K562 (cell line): ENCODE results near the gene DROSHA. TPM values are rescaled to one million over a fixed set of nuclear protein-coding genes. Genes with fewer than 3 reads are reported as not detected.

Experiments used
- ATAC-seq: fragments of 200-7000 bp; cut with Tn5 transposase; 3 replicates; pipeline ENCODE4 v1.9.1; 2020; ENCODE audit warnings: moderate library complexity
- BruUV-seq: library from RNA; stranded (reverse); fragments of 400-500 nt; replicated peaks from 2 replicates; lab custom pipeline; 2021; lab: Mats Ljungman, UMichigan
- CTCF ChIA-PET: fragments of 300-600 bp; formaldehyde crosslinking; extraction: SDS; loops from one replicate; lab custom pipeline; 2021; ENCODE audit warnings: low intra/inter-chr PET ratio; lab: Yijun Ruan, JAX
- POLR2A ChIA-PET: fragments of 300-600, 350-650 bp; sonication (Branson Sonifier 250); formaldehyde crosslinking; extraction: SDS; loops from one replicate; lab custom pipeline; 2021; ENCODE audit warnings: antibody characterized with exemption, inconsistent platforms; lab: Yijun Ruan, JAX
- DNase-seq, 4 experiments: peaks; one replicate each; pipeline versions ENCODE4 v3.0.0 to v3.0.0-alpha.2; 2011 to 2018; ENCODE audit warnings: low spot score in 3 of 4, mixed read lengths in 3 of 4; ENCODE audit errors: extremely low read depth in 1 of 4
- FAIRE-seq: peaks from 2 replicates; lab custom pipeline; 2011; peaks lifted over from hg19 to GRCh38; lab: Jason Lieb, UNC
- H2AFZ ChIP-seq: 2 replicates; pipeline ENCODE4 v1.6.0; 2011; ENCODE audit warnings: low read depth, low read length, control low read depth, inconsistent platforms
- H3K27ac ChIP-seq: fragments of 200-600 bp; 3 replicates; pipeline ENCODE4 v1.8.0; 2011; ENCODE audit warnings: low read depth, mild to moderate bottlenecking, control low read depth, inconsistent platforms, low read length, moderate library complexity, mixed read lengths; ENCODE audit errors: extremely low read depth
- H3K27me3 ChIP-seq, 2 experiments: fragments of 300-600 bp in 1 of 2; 2 replicates in 1 of 2; 3 replicates in 1 of 2; pipeline versions ENCODE4 v1.6.0 to v1.8.0; 2011; ENCODE audit warnings: inconsistent platforms in 2 of 2, low read length in 2 of 2, mild to moderate bottlenecking in 1 of 2, mixed read lengths in 1 of 2, moderate library complexity in 1 of 2; ENCODE audit not compliant: control insufficient read depth in 2 of 2, insufficient read depth in 2 of 2
- H3K36me3 ChIP-seq: fragments of 300-600 bp; 3 replicates; pipeline ENCODE4 v1.8.0; 2011; ENCODE audit warnings: mild to moderate bottlenecking, low read length, inconsistent platforms; ENCODE audit not compliant: control insufficient read depth, insufficient read depth
- H3K4me1 ChIP-seq, 2 experiments: fragments of 200-600 bp in 1 of 2; replicated peaks in 1 of 2; 2 replicates in 1 of 2; 3 replicates in 1 of 2; pipeline versions ENCODE4 v1.5.1 to v1.8.0; 2011; ENCODE audit warnings: inconsistent platforms in 2 of 2, low read length in 2 of 2, mild to moderate bottlenecking in 1 of 2, mixed read lengths in 1 of 2, moderate library complexity in 1 of 2; ENCODE audit not compliant: control insufficient read depth in 2 of 2, insufficient read depth in 2 of 2
- H3K4me2 ChIP-seq: 2 replicates; pipeline ENCODE4 v1.6.1; 2011; ENCODE audit warnings: low read length, control low read depth, inconsistent platforms, mixed read lengths; ENCODE audit not compliant: insufficient read depth
- H3K4me3 ChIP-seq: fragments of 200-600 bp; sonication (generic), shearing (Covaris generic); 2 replicates; pipeline ENCODE4 v1.5.1; 2016; ENCODE audit warnings: control low read depth, inconsistent platforms
- H3K79me2 ChIP-seq: fragments of 200-600 bp; 3 replicates; pipeline ENCODE4 v1.8.0; 2011; ENCODE audit warnings: low read length, inconsistent platforms; ENCODE audit not compliant: control insufficient read depth, insufficient read depth
- H3K9ac ChIP-seq, 2 experiments: 2 replicates each; pipeline versions ENCODE4 v1.6.0 to v1.6.1; 2011; ENCODE audit warnings: low read depth in 2 of 2, low read length in 2 of 2, control low read depth in 1 of 2, inconsistent platforms in 1 of 2, mild to moderate bottlenecking in 1 of 2, mixed read lengths in 1 of 2; ENCODE audit not compliant: insufficient read depth in 1 of 2
- H3K9me1 ChIP-seq: one replicate; pipeline ENCODE4 v1.6.0; 2011; ENCODE audit warnings: inconsistent platforms, mild to moderate bottlenecking, low read length, moderate library complexity; ENCODE audit not compliant: control insufficient read depth, insufficient read depth
- H3K9me3 ChIP-seq: replicated peaks from 2 replicates; pipeline ENCODE4 v1.5.1; 2011; ENCODE audit warnings: low read depth, low read length, inconsistent platforms; ENCODE audit not compliant: control insufficient read depth, insufficient read depth
- H4K20me1 ChIP-seq: replicated peaks from 2 replicates; pipeline ENCODE4 v1.6.1; 2011; ENCODE audit warnings: low read length, inconsistent platforms, mixed read lengths; ENCODE audit not compliant: control insufficient read depth, insufficient read depth
- CTCF ChIP-seq, 3 experiments: IDR thresholded peaks in 2 of 3; conservative IDR thresholded peaks in 1 of 3; 2 replicates each; pipeline ENCODE4 v1.5.1; 2011 to 2012; ENCODE audit warnings: low read length in 3 of 3, mild to moderate bottlenecking in 3 of 3, control low read depth in 2 of 3, improper control_type of control experiment in 1 of 3, inconsistent platforms in 1 of 3, low read depth in 1 of 3, mixed read lengths in 1 of 3, moderate library complexity in 1 of 3; ENCODE audit not compliant: insufficient read depth in 2 of 3
- FOXK2 ChIP-seq, 2 experiments: fragments of 450-650 bp; IDR thresholded peaks in 1 of 2; conservative IDR thresholded peaks in 1 of 2; 2 replicates each; pipeline ENCODE4 v1.6.1; 2016; ENCODE audit warnings: low read depth in 2 of 2, mild to moderate bottlenecking in 1 of 2
- GABPB1 ChIP-seq: sonication (generic); formaldehyde crosslinking; IDR thresholded peaks from 2 replicates; pipeline ENCODE4 v1.8.0; 2022; ENCODE audit warnings: mild to moderate bottlenecking, missing genetic modification reagents
- KLF13 ChIP-seq: fragments of 450-650 bp; IDR thresholded peaks from 2 replicates; pipeline ENCODE4 v1.6.1; 2016; ENCODE audit warnings: missing genetic modification characterization, low read depth, mild to moderate bottlenecking, missing compliant biosample characterization, moderate library complexity, borderline replicate concordance
- SAFB2 ChIP-seq: fragments of 200-400 bp; formaldehyde crosslinking; IDR thresholded peaks from 2 replicates; pipeline ENCODE4 v1.6.1; 2018; ENCODE audit warnings: borderline replicate concordance, low read length, low read depth, moderate library complexity; ENCODE audit not compliant: severe bottlenecking
- WGBS: fragments of 100-300 bp; shearing (Covaris generic); methylation state at CpG from one replicate; pipeline ENCODE4 v1.1.6; 2016; ENCODE audit warnings: low coverage, mixed read lengths; ENCODE audit not compliant: insufficient coverage; ENCODE audit errors: missing lambda C conversion rate; 5-methylcytosine and 5-hydroxymethylcytosine counted together
- in situ Hi-C: fragments of 300-500 bp; cut with MboI; formaldehyde crosslinking; loops from 4 replicates; pipeline ENCODE4 v1.15.0; 2018; ENCODE audit warnings: inconsistent platforms, mixed read lengths
- intact Hi-C: fragments of 100-400 bp; cut with micrococcal nuclease; formaldehyde crosslinking; loops from 2 replicates; pipeline ENCODE4 v1.14.2; 2022
- polyA plus RNA-seq, 8 experiments: library from polyadenylated mRNA; depleted of rRNA in 4 of 8; stranded (reverse) in 5 of 8; unstranded in 3 of 8; fragments of >200 nt; fragmentation: Nextera tagmentation in 2 of 8; fragmentation: Illumina TruSeq in 1 of 8; extraction: Ambion mirVana in 2 of 8; extraction: Trizol in 1 of 8; gene quantifications; 2 replicates each; pipeline versions ENCODE4 v1.2.1 to v1.2.3, GENCODE V29; 2011 to 2014; ENCODE audit warnings: inconsistent platforms in 1 of 8, missing spikeins in 1 of 8
- total RNA-seq, 7 experiments: library from RNA; depleted of rRNA in 6 of 7; stranded (reverse); fragments of >200 nt in 6 of 7; fragmentation: Illumina TruSeq in 2 of 7; extraction: Trizol in 2 of 7; gene quantifications; 2 replicates each; pipeline versions ENCODE4 v1.2.1 to v1.2.3, GENCODE V29; 2011 to 2021; ENCODE audit warnings: low replicate concordance in 1 of 7
- TF ChIP-seq, protein P1 (sequence below): fragments of 450-650 bp; formaldehyde crosslinking; IDR thresholded peaks from 2 replicates; pipeline ENCODE4 v1.4.0; 2022; ENCODE audit warnings: missing genetic modification characterization
- TF ChIP-seq, protein P2 (sequence below), 2 experiments: fragments of 250-450 bp in 1 of 2; fragments of 450-650 bp in 1 of 2; sonication (Bioruptor Pico) in 1 of 2; IDR thresholded peaks; 2 replicates each; pipeline versions ENCODE4 v1.6.1 to v1.8.0; 2016 to 2021; ENCODE audit warnings: mild to moderate bottlenecking in 2 of 2, moderate library complexity in 2 of 2, missing compliant biosample characterization in 1 of 2, missing genetic modification characterization in 1 of 2

The DROSHA gene
- total and polyA plus RNA-seq, 9 of the 15 experiments (the other 6 are each of a cell fraction or from before 2014, with no cell fraction given) = 52.5 to 109 (median 68.9) TPM

GRCh38 chr5:31569068-31569467, 37.2 kb upstream of the DROSHA start (continued):
- TF ChIP-seq, protein P1, sequence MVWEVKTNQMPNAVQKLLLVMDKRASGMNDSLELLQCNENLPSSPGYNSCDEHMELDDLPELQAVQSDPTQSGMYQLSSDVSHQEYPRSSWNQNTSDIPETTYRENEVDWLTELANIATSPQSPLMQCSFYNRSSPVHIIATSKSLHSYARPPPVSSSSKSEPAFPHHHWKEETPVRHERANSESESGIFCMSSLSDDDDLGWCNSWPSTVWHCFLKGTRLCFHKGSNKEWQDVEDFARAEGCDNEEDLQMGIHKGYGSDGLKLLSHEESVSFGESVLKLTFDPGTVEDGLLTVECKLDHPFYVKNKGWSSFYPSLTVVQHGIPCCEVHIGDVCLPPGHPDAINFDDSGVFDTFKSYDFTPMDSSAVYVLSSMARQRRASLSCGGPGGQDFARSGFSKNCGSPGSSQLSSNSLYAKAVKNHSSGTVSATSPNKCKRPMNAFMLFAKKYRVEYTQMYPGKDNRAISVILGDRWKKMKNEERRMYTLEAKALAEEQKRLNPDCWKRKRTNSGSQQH (CRISPR knock-in tag) = no peak
- TF ChIP-seq GABPB1 (CRISPR knock-in tag) (no peak), SAFB2 (no peak)
- TF ChIP-seq, protein P2, sequence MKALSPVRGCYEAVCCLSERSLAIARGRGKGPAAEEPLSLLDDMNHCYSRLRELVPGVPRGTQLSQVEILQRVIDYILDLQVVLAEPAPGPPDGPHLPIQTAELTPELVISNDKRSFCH (CRISPR knock-in tag; IDR thresholded peaks at IDR 0.05) = no peak
- TF ChIP-seq, protein P2 (tag; IDR thresholded peaks at IDR 0.05) = no peak

- Histone ChIP-seq H3K9ac (no peak overlapping the region), H3K27me3 (peaks cover 5 to 8% of the 10 kb centered on the region in 2 experiments; a peak in 4 of 5 replicates), H3K4me2 (no peak overlapping the region), H3K4me3 (no peak overlapping the region), H3K79me2 (no peaks in the 10 kb centered on the region), H3K36me3 (no peaks in the 10 kb centered on the region), H4K20me1 (no peaks in the 10 kb centered on the region), H2AFZ (no peak overlapping the region), H3K9me3 (no peaks in the 10 kb centered on the region), H3K9me1 (no peaks in the 10 kb centered on the region), H3K27ac (no peak overlapping the region), H3K4me1 (no peaks in the 10 kb centered on the region)
- FAIRE-seq (no peak), ATAC-seq (no peak), DNase-seq (no peak)
- no TSS peak for BruUV-seq
- ChIA-PET CTCF (no interaction called here), POLR2A (interaction anchor here (0.9 kb wide), 1 partner anchor 8 kb away, joined by 4 read pairs; no protein-coding TSS in a partner anchor)
- TF ChIP-seq FOXK2 (conservative IDR thresholded peaks at IDR 0.05 in 1 of 2, IDR thresholded peaks at IDR 0.05 in 1 of 2; ENCODE audit: low read depth in 2 of 2) (no peak), CTCF (IDR thresholded peaks at IDR 0.05 in 2 of 3, conservative IDR thresholded peaks at IDR 0.05 in 1 of 3; ENCODE audit: insufficient read depth in 2 of 3, low read depth in 1 of 3, low read length in 3 of 3) (no peak), KLF13 (no peak)
- WGBS = 0% methylated on average over 1 of the region's 1 CpG
- in situ Hi-C loops = no loop called here
- intact Hi-C loops = no loop called here
Observed at GRCh38 chr5:31568302-31568835, 36.5 kb upstream of the DROSHA start.
